T-helper 9 cell (primary cell): ENCODE results near the gene PKN2.

ENCODE experiments used
- DNase-seq: peaks from one replicate; pipeline ENCODE4 v3.0.0-alpha.2; 2020
- total RNA-seq, 2 donors: gene quantifications; one replicate each; lab custom pipeline; 2026; lab: John Stamatoyannopoulos, UW

PKN2 gene
- total RNA-seq: 53.1 to 59.8 reads per million in 2 donors

GRCh38 chr1:88683541-88684481, at the start of gene PKN2:
Gene PKN2, plus strand, starts transcription at chr1:88684273. Its CDS starts 308 bp downstream, at chr1:88684581.
- DNase-seq: peak; percentile 95

- no peak for DNase-seq
These were observed 49.5 kb upstream of the PKN2 start for GRCh38 chr1:88634538-88634937.

- no peak for DNase-seq
These were observed 44.0 kb upstream of the PKN2 start for GRCh38 chr1:88640060-88640459.

DNA sequence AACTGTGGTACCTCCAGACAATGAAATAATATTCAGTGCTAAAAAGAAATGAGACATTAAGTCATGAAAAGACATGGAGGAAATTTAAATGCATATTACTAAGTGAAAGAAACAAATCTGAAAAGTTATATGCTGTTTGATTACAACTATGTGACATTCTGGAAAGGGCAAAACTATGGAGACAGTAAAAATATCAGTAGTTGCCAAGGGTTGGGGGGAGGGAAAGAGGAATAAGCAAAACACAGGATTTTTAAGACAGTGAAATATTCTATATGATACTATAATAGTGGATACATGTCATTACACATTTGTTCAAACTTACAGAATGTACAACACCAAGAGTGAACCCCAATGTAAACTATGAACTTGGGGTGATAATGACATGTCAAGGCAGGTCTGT, 38.2 kb upstream of the PKN2 start:
- DNase-seq: no peak

DNA sequence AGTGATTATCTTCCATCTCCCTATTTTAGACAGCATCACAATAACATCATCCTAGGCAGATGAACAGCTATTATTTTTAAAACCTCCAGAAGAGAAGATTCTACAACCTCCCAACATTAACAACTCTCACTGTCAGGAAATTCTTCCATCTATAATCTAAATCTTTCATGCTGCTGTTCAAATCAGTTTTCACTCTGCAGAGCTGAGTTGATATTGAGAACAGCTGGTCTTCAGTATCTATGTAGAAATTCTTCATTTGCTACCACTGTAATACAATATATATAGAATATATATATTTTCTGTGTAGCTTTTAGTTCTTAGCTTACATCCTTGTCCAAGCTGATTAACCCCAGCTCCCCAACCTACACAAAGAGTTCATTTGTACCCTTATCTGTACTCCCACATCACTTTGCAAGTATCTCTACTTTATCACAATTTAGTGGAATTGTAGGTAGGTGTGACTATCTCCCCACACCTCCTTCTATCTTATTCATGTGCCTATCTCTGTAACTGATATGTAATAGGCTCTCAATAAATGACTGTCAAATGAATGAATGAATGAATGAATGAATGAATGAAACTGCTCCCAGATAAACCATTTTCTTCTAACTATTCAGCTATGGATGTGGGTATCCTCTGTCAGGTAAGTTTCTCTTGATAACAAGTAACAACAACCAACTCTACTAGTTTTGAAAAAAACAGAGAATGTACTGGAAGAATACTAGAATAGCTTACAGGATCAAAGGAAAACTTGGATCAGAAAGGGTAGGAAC, 37.4 kb upstream of the PKN2 start:
- no peak for DNase-seq

- no peak for DNase-seq
These were observed 36.8 kb upstream of the PKN2 start for GRCh38 chr1:88647249-88647645.

- DNase-seq: no peak
These were observed 36.2 kb upstream of the PKN2 start for GRCh38 chr1:88647749-88648415.

DNA sequence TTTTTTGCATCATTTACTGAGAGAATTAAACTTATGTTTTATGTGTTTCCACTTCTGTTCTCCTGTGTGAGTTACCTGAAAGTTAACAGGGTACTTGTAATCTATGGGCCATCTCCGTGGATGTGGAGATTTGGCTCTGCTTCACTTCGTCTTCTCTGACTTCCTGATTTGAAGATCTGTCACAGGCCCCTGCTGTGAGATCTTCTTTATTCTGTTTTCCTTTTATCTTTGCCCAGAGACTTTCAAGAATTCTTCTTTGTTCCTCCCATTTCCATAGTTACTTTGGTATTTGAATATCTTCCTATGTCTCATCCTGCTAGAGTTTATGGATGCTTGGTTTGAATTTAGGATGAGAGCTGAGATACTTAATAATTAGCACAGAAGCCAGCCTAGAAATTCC, 35.4 kb upstream of the PKN2 start:
- no peak for DNase-seq

DNA sequence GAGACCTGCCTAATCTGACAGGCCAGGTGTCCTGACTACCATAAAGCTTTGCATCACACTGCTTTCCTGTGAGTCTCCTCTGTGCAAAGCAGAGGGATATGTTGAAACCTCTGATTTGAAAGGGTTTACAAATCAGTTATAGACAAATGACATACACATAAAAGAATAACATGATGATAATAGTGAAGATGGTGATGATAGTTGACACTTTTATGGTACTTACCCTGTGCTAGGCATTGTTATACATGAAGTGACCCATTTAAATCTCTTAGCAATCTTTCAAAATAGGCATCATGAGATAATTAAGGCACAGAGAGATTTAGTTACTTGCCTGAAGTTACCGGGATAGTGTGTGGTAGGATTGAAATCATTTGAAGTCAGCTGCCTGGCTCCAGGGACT, 34.1 kb upstream of the PKN2 start:
- no peak for DNase-seq

GRCh38 chr1:88650676-88651418, 33.2 kb upstream of the PKN2 start:
- no peak for DNase-seq

- DNase-seq: no peak
These were observed 28.9 kb upstream of the PKN2 start for GRCh38 chr1:88655140-88655539.

- no peak for DNase-seq
These were observed 28.3 kb upstream of the PKN2 start for GRCh38 chr1:88655685-88656299.

- DNase-seq: no peak
These were observed 25.7 kb upstream of the PKN2 start for GRCh38 chr1:88658419-88658818.

GRCh38 chr1:88659552-88659951, 24.5 kb upstream of the PKN2 start:
- no peak for DNase-seq

DNA sequence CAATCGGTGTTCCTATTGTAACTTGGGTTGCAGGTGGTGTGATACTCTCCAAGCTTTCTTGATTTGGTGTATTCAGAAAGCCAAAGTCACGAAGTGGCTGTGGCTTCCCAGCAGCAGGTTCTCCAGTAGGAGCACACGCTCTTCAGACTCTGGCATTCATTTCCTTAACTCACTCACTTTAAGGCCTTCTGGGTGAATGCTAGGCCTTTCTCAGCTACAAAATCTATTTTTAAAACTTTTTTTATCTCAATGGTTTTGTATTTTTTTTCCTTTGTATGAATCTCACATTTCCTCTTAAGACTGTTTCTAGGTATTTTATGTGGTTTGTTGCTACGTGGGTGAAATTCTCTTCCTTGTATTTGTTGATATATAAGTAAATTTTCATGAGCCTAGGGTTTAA, 22.9 kb upstream of the PKN2 start:
- no peak for DNase-seq

GRCh38 chr1:88661951-88662699, 21.9 kb upstream of the PKN2 start:
- no peak for DNase-seq

- no peak for DNase-seq
These were observed 21.4 kb upstream of the PKN2 start for GRCh38 chr1:88662723-88663122.

DNA sequence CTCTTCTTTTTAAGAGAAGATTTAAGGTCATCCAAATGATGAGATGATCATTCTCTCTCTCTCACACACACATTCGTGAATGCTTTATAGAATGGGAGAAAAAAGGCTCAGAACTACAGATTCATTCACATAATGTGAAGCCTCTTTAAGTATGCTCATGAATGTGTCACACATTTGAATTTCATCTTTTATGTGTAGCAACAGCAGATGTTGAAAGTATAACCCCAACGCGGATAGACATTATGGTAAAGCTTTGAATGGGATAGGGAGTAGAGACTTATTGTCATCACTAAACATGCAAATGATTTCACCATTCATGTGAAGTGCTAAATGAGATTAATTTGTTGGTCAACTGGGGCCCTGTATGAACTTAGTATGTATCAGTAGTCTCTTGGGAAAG, 15.7 kb upstream of the PKN2 start:
- no peak for DNase-seq

DNA sequence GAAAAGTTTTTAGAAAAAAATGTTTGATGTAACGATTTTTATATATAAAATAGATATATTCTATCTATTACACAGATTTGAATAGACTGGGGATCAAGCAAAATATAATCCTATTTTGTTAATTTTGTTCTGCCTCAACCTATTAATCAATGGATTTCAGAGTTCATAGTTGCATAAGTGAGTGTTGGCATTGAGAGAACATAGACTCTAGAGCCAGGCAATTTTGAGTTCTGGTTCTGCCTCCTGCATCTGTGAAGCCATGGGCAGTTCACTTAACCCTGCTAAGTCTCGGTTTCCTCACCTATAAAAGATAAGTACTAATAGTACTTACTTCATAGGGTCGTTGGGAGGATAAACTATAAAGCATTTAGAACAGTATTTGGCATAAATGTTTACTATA, 13.6 kb upstream of the PKN2 start:
- no peak for DNase-seq

DNA sequence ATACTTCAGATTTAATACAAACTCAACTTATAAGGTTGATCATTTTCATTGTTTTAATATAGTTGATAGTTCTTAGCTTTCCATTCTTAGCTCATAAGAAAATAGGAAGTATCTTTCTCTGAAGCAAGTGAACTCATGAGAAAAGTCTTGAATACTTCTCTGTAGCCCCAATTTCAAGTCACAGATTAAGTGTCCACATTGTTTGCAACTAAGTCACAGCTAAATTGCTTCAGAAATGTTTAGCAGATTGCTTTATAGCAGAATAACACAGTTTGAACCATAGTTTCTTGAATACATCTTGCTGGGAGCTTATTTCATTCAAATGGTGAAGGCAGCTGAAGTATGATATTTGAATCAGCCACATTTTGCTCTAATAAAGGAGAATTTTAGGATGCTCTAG, 10.6 kb upstream of the PKN2 start:
- DNase-seq: no peak

DNA sequence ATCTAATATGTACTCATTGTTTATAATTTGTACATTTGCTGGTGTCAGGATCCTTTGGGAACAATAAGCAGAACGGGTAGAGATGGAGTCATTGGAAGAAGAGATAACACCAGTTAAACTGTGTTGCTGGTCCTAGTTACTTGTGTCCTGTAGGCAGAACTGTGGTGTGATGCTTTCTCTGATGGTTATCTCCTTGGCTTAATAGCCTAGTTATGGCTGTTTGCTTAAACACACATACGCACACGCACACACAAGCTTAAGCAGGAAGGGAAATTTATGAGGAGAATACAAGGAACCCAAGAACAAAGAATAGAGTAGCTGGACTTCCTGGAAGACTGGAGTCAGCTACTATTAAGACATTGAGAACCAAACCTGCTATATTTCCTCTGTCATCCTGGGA, 5.7 kb upstream of the PKN2 start:
- no peak for DNase-seq
